GM18505 (cell line): ENCODE data around the gene TMC7.
"Not testable (repeated sequence)": the region's sequence is repeated elsewhere in the genome, so short reads cannot be mapped to it uniquely, and the experiment has no call there.

Source experiments
- ATAC-seq: cut with Tn5 transposase; IDR thresholded peaks from one replicate; pipeline ENCODE4 v1.9.1; 2021; ENCODE audit not compliant: unreplicated experiment
- POLR2A ChIP-seq: IDR thresholded peaks from 4 replicates; pipeline ENCODE4 v1.6.1; 2011; ENCODE audit warnings: borderline replicate concordance; ENCODE audit not compliant: insufficient read depth, insufficient read length; ENCODE audit errors: extremely low read depth

TMC7 gene

DNA sequence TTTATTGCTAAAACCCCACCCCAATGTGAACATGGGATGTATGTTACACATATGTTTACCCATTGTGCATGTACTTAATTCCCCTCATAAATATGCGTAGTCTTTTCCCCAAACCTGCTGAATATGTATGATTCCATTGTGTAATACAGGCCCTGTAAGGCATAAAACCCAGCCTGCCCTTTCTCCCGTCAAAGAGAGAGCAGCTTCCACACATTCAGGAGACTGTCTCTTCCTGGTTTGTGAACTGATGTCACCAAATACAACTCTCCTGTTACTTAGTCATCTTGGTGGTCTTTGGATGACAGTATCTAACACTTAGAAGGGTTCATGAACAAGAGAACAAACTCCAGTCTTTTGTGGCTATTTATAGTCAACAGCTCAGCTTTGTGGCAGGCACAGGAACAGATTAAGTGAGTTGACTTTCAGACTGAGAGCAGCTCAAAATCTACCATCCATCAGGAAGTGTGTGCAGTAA is 24.7 kb upstream of the TMC7 start:
- no peak for ATAC-seq
- no peak for TF ChIP-seq POLR2A

- no peak for TF ChIP-seq POLR2A
- ATAC-seq, result no peak
These were observed 18.2 kb upstream of the TMC7 start for GRCh38 chr16:18965555-18965954.

GRCh38 chr16:18966791-18967190 is 16.9 kb upstream of the TMC7 start:
- ATAC-seq, result no peak
- TF ChIP-seq POLR2A, result no peak

DNA sequence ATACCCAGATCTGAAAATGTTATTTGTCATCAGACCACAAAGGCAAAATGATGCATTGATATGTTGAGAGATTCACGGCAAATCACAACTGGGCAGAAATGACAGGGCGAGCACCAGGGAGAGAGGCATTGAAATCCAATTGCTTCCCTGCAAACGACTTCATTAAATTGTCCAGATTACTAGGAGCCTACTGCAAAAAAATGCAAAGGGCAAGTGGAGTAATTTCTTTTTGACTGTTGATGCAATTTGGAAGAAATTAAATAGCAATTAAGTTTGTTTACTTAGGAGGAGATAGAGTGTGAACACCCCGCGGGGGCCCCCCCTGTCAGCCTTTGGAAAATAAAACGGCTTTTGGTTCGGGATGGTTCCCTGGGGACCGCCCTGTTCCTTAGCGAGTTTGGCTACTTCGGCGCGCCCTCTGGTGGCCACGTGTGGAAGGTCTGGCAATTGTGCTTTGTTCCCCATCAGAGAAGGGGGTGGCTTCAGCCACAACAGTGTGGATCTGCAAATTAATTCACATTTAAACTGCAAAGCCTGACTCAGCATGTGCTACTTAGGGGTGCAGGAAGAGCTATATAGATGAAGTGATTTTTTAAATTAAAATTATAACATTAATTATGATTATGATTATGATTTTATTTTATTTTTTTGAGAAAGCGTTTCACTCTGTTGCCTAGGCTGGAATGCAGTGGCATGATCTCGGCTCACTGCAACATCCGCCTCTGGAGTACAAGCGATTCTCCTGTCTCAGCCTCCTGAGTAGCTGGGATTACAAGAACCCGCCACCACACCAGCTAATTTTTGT is 14.5 kb upstream of the TMC7 start:
- ATAC-seq, result no peak
- TF ChIP-seq POLR2A, result no peak

DNA sequence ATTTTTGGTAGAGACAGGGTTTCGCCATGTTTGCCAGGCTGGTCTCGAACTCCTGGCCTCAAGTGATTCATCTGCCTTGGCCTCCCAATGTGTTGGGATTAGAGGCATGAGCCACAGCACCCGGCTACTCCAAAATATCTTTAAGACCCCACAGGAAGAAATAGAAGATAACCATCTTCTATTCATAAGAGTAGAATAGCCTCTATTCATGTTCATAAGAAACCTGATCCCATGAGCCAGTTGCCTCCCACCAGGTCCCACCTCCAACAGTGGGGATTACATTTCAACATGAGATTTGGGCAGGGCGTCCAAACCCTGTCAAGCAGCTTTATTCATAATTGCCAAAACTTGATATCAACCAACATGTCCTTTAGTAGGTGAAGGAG is 13.9 kb upstream of the TMC7 start:
- ATAC-seq, result no peak
- TF ChIP-seq POLR2A, result no peak

DNA sequence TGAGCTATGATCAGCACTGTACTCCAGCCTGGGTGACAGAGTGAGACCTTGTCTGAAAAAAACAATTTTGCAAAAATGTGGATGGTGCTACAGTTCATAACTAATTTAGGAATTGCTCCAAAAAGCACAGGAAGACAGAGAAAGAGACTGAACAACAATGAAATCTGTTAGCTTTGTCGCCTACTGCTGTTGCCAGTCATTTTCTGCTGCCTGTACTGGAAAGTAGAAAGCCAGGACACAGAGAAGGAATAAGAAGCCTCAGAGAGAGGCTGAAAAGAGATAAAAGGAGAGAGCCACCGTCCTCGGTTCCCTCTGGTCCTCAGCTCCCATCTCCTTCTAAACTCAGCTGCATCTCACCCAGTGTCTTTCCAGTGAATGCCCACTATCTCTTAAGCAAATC is 8.6 kb upstream of the TMC7 start:
- TF ChIP-seq POLR2A, result no peak
- no peak for ATAC-seq

DNA sequence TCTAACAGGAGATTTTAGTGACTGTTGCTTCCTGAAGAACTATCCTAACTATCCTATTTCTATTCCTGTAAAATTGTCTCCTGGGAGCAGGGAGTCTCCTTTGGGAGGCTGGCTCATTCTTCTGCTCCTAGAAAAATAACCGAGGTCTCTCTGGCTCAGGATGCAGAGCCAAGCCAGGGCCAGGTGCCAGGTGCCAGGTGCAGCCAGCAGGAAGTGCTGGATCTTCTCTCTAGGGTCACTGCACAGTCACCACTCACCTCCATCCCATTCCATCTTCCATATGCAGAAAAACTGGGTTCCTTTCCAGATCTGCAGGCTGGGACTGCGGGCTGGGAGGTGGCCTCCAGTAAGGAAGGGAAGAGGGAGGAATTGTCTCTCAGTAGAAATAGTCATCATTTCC is 3.8 kb upstream of the TMC7 start:
- no peak for ATAC-seq
- TF ChIP-seq POLR2A, result no peak

GRCh38 chr16:18984435-18985005 is 786 bp downstream of the TMC7 start:
- ATAC-seq, result no peak
- TF ChIP-seq POLR2A, result no peak

- ATAC-seq, result not testable (repeated sequence)
These were observed 1.5 kb downstream of the TMC7 start for GRCh38 chr16:18985256-18985655.

GRCh38 chr16:18991731-18992130 is 8.0 kb downstream of the TMC7 start:
- not testable (repeated sequence) for ATAC-seq

DNA sequence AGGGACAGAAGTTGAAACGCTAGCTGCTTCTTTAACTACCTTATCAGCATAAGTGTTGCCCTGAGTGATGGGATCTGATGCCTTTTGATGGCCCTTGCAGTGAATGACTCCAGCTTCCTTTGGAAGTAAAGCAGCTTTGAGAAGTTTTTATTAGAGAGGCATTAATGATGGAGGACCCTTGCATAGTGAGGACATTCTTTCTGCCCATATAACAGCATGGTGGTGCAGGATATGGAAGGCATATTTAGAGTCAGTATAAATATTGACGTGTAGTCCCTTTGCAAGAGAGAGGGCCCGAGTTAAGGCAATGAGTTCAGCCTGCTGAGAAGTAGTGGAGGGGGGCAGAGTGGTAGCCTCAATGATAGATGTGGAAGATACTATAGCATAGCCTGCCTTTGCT is 9.8 kb downstream of the TMC7 start:
- not testable (repeated sequence) for ATAC-seq

DNA sequence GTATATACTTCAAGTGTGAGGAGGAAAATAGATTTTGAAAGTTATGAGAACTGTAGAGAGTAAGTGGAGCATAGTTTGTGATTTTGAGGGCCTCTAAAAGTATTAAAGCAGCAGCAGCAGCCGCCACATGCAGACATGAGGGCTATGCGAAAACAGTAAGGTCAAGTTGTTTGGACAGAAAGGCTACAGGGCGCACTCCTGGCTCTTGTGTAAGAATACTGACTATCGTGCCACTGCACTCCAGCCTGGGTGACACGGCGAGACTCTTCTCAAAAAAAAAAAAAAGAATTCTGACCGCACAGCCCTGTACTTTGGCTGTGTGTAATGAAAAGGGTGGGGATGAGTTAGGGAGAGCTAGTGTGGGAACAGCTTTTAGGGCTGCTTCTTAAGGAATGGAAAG is 10.4 kb downstream of the TMC7 start:
- ATAC-seq, result not testable (repeated sequence)

GRCh38 chr16:18995406-18995805 is 11.7 kb downstream of the TMC7 start:
- ATAC-seq, result not testable (repeated sequence)

DNA sequence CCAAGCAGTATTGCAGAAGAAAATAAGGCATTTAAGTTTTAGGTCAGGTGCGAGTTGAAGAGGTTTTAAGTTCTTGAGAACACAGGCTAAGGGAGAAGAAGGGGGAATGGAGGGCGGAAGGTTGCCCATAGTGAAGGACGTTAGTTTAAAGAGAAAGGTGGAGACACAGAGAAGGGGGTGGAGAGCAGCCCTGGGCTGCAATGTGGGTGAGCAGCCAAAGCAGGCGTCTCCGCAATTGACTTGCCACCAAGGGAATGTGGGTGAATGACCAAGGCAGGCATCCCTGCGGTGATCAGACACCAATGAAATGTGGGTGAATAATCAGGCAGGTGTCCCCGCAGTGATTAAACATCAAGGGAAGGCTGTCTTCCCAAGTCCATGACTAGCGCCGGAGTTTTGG is 12.8 kb downstream of the TMC7 start:
- not testable (repeated sequence) for ATAC-seq

- ATAC-seq, result not testable (repeated sequence)
These were observed 13.3 kb downstream of the TMC7 start for GRCh38 chr16:18997001-18997400.
